Calu3 (cell line): ENCODE data around the gene RCAN3. TPM values are rescaled to one million over a fixed set of nuclear protein-coding genes. Genes with fewer than 3 reads are reported as not detected.

Experiments
- BruUV-seq: library from RNA; stranded (reverse); fragments of 400-500 nt; replicated peaks from 2 replicates; lab custom pipeline; 2021; lab: Mats Ljungman, UMichigan
- CTCF ChIA-PET: fragments of 300-600 bp; sonication (Branson Sonifier 250); formaldehyde crosslinking; loops from one replicate; lab custom pipeline; 2022; ENCODE audit warnings: antibody characterized with exemption; lab: Charles Lee
- DNase-seq: peaks from one replicate; pipeline ENCODE4 v3.0.0; 2022
- H3K27ac Mint-ChIP-seq: one replicate; pipeline ENCODE4 v1.8.0; 2022; ENCODE audit warnings: mixed read lengths; ENCODE audit not compliant: unreplicated experiment
- H3K27me3 Mint-ChIP-seq: one replicate; pipeline ENCODE4 v1.8.0; 2022; ENCODE audit warnings: mixed read lengths; ENCODE audit not compliant: unreplicated experiment
- H3K36me3 Mint-ChIP-seq: one replicate; pipeline ENCODE4 v1.8.0; 2022; ENCODE audit warnings: mild to moderate bottlenecking, moderate library complexity, mixed read lengths; ENCODE audit not compliant: insufficient read depth, unreplicated experiment
- H3K4me1 Mint-ChIP-seq: one replicate; pipeline ENCODE4 v1.8.0; 2022; ENCODE audit warnings: mild to moderate bottlenecking, low read depth, mixed read lengths; ENCODE audit not compliant: unreplicated experiment
- H3K4me3 Mint-ChIP-seq: one replicate; pipeline ENCODE4 v1.8.0; 2022; ENCODE audit warnings: mild to moderate bottlenecking, low read depth, moderate library complexity, mixed read lengths; ENCODE audit not compliant: unreplicated experiment
- H3K9me3 Mint-ChIP-seq: one replicate; pipeline ENCODE4 v1.8.0; 2022; ENCODE audit warnings: low read depth, mixed read lengths; ENCODE audit not compliant: unreplicated experiment
- CTCF ChIP-seq: fragments of 200-600 bp; IDR thresholded peaks from one replicate; pipeline ENCODE4 v1.8.0; 2022; ENCODE audit warnings: antibody characterized with exemption; ENCODE audit not compliant: unreplicated experiment
- intact Hi-C: fragments of 100-400 bp; cut with micrococcal nuclease; formaldehyde crosslinking; loops from one replicate; pipeline ENCODE4 v1.10.0; 2022; ENCODE audit not compliant: unreplicated experiment
- total RNA-seq: library from RNA; stranded (reverse); gene quantifications from 2 replicates; pipeline ENCODE4 v1.2.3, GENCODE V29; 2022

Gene RCAN3
- total RNA-seq, 1 experiment from 2014 or later, result 15.3 TPM

GRCh38 chr1:24589200-24589599 is 86.6 kb downstream of the RCAN3 start:
- CTCF ChIA-PET, result no interaction called here

More at GRCh38 chr1:24589200-24589599, 86.6 kb downstream of the RCAN3 start:
- no peak overlapping the region for H3K4me3 Mint-ChIP-seq
- DNase-seq, result no peak
- intact Hi-C loops, result no loop called here
- H3K36me3 Mint-ChIP-seq, result peaks cover 19% of the 10 kb centered on the region
- no peaks in the 10 kb centered on the region for H3K9me3 Mint-ChIP-seq
- H3K4me1 Mint-ChIP-seq, result peaks cover 19% of the 10 kb centered on the region
- no peak overlapping the region for H3K27ac Mint-ChIP-seq
- no peak for TF ChIP-seq CTCF
- no peaks in the 10 kb centered on the region for H3K27me3 Mint-ChIP-seq
- no TSS peak for BruUV-seq

Other genes with a start within 250 kb of the RCAN3 start
- gene GRHL3, start 183.5 kb upstream of the RCAN3 start, total RNA-seq, result 1.4 and 2.9 TPM in 2 replicates
- gene STPG1, start 89.1 kb upstream of the RCAN3 start, total RNA-seq, result 9.1 and 10.4 TPM in 2 replicates
- 28.8 and 30.8 TPM in 2 replicates for gene NIPAL3, start 87.0 kb upstream of the RCAN3 start, total RNA-seq
- gene NCMAP, start 53.3 kb downstream of the RCAN3 start, total RNA-seq, result 63.9 and 78.8 TPM in 2 replicates
- gene SRRM1, start 140.5 kb downstream of the RCAN3 start, total RNA-seq, result 122 and 130 TPM in 2 replicates
- 45.2 and 62.7 TPM in 2 replicates for gene CLIC4, start 242.6 kb downstream of the RCAN3 start, total RNA-seq